B cell (primary cell): ENCODE results near the gene CCNB1IP1.

Source experiments
- CTCF ChIP-seq: fragments of 200-600 bp; IDR thresholded peaks from one replicate; pipeline ENCODE4 v1.8.0; 2022; ENCODE audit warnings: antibody characterized with exemption, mild to moderate bottlenecking
- EZH2 ChIP-seq: IDR thresholded peaks from 2 replicates; pipeline ENCODE4 v1.6.1; 2012; ENCODE audit warnings: borderline replicate concordance, low read depth, mild to moderate bottlenecking, moderate library complexity, low read length; ENCODE audit not compliant: insufficient read depth, poor library complexity, severe bottlenecking

DNA sequence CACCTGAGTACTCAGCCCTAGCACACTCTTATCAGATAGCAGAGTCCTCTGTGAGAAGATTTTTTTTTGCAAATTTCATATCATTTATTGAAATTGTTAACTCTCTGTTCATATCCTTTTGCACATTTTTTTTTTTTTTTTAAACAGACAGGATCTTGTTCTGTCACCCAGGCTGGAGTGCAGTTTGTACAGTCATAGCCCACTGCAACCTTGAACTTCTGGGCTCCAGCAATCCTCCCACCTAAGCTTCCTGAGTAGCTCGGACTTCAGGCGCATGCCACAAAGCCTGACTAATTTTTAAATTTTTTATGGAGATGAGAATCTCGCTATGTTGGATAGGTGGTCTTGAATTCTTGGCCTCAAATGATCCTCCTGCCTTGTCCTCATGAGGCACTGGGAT is 14.7 kb upstream of the CCNB1IP1 start:
- TF ChIP-seq CTCF (no peak), EZH2 (no peak)
